Loucy (cell line): ENCODE results near the gene ARVCF.

Experiments
- CTCF ChIP-seq: fragments of 200-600 bp; sonication (generic); conservative IDR thresholded peaks from 2 replicates; pipeline ENCODE4 v1.5.1; 2014; ENCODE audit warnings: mild to moderate bottlenecking, antibody characterized with exemption, low read length
- EZH2phosphoT487 ChIP-seq: fragments of 200-600 bp; IDR thresholded peaks from 2 replicates; pipeline ENCODE4 v1.6.1; 2018; ENCODE audit warnings: antibody characterized with exemption, mild to moderate bottlenecking, moderate library complexity, borderline replicate concordance

- no peak for TF ChIP-seq CTCF
- no peak for TF ChIP-seq EZH2phosphoT487
Observed at GRCh38 chr22:20055654-20056053, 39.0 kb upstream of the ARVCF start.
